DMS53 (cell line): Measurements from ENCODE around the gene PDZD4.

ENCODE experiments used
- DNase-seq: peaks from one replicate; lab custom pipeline; 2025; lab: John Stamatoyannopoulos, UW

Gene PDZD4

DNA sequence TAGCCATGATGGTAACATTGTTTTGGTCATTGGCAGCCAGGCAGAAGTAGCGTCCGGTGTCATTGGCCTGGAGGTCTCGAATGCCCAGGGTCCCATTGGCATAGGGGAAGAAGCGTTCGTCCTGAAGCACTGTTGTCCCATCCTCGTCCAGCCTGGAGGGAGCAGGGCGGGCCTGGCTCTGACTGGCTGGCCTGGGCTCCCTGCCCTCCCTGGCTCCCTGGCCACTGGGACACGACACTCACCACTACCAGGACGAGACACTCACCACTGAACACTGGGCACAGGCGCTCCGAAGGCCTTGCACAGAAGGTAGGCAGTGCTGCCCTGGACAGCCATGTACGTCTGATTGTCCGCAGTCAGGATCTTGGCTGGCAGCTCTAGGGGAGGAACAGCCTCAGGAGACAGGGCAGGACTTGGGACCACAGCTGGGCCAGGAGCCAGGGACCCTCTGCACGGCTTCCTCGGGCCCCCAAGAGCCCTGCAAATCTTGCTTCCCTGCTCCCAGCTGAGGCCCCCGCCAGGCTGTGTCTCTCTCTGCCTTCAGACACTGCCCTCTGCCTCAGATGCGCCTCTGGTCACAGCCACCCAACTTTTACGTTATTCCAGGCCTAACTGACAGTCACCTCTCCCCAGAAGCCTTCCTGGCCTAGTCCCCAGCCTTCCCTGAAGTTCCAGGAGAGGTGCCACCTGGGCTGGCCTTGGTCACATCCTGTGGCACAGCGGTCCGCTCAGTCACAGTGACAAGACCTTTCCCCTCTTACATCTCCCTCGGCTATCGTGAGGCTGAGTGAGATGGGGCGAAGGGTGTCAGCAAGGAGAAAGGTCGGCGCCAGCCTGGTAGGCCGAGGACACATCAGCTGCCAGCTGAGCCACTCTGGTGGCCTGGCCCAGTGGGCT lies 38.5 kb upstream of the PDZD4 start:
- DNase-seq = no peak

DNA sequence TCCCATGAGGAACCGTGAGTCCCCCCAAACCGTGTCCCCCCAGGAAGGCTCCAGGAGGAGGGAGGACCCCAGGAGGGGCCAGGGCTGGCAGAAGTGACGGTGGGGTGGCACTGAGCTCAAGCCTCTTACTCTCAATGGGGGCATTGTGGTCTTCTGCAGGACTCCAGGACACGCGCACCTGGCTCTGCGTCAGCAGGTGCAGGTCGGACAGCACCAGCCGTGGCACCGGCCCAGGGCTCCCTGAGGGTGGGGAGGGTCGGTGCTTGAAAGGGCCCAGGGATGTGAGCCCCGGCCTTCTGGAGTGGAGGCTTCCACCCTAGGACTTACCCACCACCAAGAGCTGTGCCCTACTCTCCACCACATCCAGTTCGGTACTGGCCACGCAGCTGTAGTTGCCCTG lies 37.3 kb upstream of the PDZD4 start:
- DNase-seq = no peak

- DNase-seq = no peak
These were observed 36.8 kb upstream of the PDZD4 start for GRCh38 chrX:153867139-153867538.

DNA sequence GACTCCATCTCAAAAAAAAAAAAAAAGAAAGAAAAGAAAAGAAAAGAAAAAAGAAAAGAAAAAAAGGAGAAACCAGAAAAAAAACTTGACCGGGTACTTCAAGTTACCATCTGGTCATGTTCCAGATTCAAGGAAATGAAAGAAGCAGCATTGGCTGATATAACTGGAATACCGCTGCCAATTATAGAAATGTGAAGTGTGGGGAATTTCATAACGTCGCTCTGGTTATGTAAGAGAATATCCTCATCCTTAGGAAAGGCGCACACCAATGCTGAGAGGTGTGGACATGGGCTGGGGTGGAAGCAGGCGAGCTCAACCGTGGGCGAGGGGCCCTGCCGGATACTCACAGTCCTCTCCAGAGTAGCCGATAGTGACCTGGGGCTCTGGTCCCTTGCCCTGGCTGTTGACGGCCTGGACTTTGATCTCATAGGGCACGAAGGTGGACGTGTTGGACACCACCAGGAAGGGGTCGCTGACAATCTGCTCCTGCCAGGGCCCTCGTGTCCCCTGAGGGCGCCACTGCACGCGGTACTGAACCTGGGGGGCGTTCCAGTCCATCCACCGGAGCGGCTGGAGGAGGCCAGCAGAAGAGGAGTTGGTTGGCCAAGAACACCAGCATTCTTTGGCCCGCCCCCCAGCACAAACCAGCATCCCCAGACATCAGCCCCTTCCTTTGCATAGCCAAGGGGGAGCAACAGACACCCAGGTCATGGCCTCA lies 36.1 kb upstream of the PDZD4 start:
- DNase-seq = no peak

- no peak for DNase-seq
These were observed 35.3 kb upstream of the PDZD4 start for GRCh38 chrX:153865685-153866084.

GRCh38 chrX:153865321-153865580 lies 34.9 kb upstream of the PDZD4 start:
- no peak for DNase-seq

DNA sequence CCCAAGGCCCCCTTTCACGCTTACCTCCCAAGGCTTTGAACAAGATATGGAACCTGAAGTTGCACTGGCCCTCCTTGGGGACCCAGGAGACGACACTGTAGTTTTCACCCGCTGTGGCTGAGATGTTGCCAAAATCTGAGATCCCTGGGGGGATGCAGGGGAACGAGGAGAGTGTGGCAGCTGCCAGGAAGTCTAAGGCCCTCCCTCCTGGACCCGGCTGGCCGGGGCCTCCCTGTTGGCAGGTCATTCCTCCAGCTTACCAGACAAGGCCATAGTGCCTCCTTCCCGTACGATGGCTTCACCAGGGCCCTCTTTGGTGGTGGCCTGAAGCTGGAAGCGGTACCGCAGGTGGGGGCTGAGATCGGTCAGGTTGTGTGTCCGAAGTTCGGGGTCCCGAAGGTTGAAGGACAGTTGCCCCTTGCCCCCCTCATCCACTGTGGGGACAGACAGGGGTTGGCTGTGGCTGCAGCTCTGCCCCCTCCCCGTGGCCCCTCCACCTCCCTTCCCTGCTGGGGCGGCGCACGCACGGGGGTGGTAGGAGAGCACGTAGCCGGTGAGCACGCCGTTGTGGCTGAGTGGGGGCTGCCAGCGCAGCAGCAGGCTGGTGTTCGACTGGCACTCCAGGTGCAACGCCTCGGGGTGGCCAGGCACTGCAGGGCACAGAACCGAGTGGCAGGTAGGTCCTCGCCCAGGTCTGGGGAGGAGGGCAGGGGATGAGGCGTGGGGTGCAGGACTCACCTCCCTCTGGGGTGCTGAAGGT lies 34.4 kb upstream of the PDZD4 start:
- no peak for DNase-seq

GRCh38 chrX:153864101-153864500 lies 33.8 kb upstream of the PDZD4 start:
- DNase-seq = no peak

DNA sequence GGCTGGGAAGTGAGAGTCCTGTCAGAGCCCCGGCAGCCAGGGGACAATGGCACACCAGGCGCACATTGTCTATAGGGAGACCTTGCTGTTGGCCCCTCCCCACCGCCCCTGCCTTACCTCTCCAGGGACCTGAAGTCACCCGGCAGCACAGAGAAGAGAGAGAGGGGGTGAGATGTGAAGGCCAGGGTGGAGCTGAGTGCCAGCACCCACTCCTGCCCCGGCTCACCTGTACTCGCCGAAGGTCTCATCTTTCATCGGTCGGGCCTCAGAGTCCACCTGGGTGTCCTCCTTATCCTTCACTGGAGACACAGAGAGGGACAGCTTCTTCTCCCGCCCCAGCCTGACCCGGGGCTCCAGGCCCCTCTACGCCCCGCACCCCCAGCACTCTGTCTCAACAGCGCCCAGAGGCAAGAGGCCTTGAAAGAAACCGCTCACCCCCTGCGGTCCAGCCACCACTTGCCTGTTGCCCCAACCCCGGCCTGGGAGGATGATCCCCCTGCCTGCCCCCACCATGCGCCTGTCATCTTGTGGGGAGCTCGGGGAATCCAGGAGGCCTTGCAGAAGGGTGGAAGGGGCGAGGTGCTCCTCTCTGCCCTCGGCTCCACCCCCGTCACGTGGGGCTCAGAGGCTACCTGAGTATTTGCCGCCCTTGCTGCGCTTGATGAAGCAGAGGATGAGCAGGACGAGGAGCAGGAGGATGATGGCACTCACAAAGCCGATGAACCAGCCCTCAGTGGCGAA lies 33.1 kb upstream of the PDZD4 start:
- DNase-seq = no peak

GRCh38 chrX:153862369-153863250 lies 32.3 kb upstream of the PDZD4 start:
- no peak for DNase-seq

DNA sequence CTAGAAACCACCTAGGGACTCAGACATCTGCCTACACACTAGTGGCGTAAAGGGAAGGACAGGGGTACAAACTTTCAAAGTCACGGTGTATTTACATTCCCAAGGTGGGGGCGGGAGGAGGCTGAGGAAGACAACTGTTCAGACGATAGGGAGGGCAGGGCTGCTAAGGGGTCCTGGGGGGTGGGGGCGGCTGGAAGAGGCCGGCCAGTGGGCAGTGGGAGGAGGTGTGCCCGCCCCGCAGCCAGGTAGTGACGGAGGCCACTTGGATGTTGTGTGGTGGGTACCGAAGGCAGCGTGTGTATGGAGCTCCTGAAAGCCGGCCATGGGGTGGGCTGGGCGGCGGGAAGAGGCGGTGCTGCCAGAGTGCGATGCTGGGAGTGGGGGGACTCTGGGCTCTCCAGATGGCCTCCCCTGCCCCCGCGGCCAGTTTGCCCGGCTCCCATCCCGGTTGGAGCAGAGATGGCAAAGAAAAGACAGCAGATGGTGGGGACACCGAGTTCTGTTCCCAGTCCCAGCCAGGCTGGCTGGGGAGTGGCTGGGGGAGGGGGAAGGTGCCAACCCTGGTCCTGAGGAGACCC lies 31.5 kb upstream of the PDZD4 start:
- no peak for DNase-seq

DNA sequence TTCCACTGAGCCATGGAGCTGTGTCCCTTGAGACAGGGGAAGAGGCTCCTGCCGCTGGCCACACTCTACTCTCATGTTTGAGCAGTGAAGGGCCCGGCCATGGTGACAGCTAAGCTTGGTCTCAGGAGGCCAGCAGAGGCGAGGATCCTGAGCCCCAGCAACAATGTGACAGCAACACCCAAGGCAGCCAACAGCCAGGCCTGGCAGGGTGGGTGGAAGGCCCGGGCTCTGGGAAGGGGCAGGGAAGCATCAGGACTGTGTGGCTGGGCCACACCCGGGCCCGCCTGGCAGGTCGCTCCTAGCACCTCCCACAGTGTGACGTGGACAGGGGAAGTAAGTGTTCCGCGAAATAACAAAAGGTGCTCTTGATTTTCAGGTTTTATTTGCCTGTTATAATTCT lies 30.8 kb upstream of the PDZD4 start:
- DNase-seq = no peak

DNA sequence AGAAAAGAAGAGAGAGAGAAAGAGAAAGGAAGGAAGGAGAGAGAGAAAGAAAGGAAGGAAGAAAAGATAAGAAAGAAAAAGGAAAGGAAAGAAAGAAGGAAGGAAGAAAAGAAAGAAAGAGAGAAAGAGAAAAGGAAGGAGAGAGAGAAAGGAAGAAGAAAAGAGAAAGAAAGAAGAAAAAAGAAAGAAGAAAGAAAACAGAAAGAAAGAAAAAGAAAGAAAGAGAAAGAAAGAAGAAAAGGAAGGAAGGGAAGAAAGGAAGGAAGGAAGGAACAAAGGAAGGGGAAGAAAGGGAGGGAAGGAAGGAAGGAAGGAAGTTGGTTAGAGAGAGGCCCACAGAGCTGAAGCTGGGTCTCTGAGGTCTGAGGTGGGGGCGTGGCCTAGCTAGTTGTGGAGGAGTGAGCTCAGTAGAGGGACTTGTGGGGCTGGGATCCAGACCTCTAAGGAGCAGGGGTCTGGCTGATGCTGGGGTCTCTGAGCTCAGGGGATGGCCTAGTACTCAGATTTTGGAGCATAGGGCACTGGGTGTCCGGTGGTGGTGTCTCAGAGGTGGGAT lies 27.1 kb upstream of the PDZD4 start:
- DNase-seq = no peak

- no peak for DNase-seq
These were observed 24.4 kb upstream of the PDZD4 start for GRCh38 chrX:153854702-153855101.

DNA sequence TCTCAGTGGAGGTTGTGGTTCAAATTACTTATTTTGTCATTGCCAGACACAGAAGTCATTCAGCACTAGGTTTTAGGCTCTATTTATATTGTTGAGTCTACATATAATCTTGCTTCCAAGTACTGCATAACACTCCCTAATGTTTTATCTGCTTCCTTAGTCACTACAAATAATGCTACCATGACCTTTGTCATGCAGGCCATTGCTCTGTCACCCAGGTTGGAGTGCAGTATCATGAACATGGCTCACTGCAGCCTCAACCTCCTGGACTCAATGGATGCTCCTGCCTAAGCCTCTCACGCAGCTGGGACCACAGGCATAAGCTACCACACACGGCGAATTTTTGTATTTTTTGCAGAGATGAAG lies 23.5 kb upstream of the PDZD4 start:
- no peak for DNase-seq

GRCh38 chrX:153853180-153853901 lies 23.0 kb upstream of the PDZD4 start:
- no peak for DNase-seq

DNA sequence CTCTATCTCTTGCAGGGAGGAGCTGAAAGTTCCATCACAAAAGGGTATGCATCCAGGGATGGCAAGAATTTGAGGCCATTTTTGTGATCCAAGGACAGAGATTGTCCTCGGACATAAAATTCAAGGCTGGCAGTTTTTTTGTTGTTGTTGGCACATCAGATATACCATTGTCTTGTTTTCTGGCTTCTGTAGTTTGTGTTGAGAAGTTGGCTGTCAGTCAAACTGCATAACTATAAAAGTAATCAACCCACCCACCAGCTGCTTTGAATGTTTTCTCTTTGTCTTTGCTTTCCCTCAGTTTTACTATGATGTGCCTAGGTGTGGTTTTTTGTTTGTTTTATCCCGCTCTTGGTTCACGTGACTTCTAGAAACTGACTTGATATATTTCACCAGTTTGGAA lies 21.6 kb upstream of the PDZD4 start:
- no peak for DNase-seq

DNA sequence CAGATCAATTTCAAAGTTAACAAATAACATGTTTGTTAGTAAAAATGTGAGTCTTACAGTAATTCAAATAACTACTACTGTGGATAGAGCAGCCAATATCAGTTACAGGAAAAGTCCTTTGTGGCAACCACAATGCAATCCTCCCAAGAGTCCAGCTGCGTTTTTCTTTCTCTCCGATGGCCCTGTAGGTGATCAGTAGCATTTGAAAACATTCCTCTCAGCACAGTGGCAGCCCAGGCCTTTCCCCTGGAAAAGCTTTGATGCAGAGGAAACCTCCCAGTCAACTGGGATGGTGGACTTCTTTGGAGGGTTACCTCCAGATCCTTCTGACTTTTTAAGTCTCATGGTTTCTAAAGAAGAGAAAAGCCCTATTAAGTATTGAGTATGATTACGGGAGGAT lies 18.0 kb upstream of the PDZD4 start:
- no peak for DNase-seq

- no peak for DNase-seq
These were observed 15.5 kb upstream of the PDZD4 start for GRCh38 chrX:153845842-153846241.

GRCh38 chrX:153845195-153845594 lies 14.9 kb upstream of the PDZD4 start:
- no peak for DNase-seq
